SU-DHL-6 (cell line): Measurements from ENCODE around the gene RBMS1.
"Not testable (repeated sequence)": the region's sequence is repeated elsewhere in the genome, so short reads cannot be mapped to it uniquely, and the experiment has no call there.

Experiments
- H2AFZ ChIP-seq: fragments of 200-600 bp; sonication (generic); 2 replicates; pipeline ENCODE4 v1.6.1; 2014; ENCODE audit warnings: low read depth, mild to moderate bottlenecking, moderate library complexity, mixed read lengths, antibody characterized with exemption, low read length; ENCODE audit not compliant: severe bottlenecking
- H3F3A ChIP-seq: fragments of 200-600 bp; shearing (Covaris generic); 2 replicates; pipeline ENCODE4 v1.6.0; 2016; ENCODE audit warnings: antibody characterized with exemption, mild to moderate bottlenecking; ENCODE audit not compliant: insufficient read depth
- H3K27ac ChIP-seq: fragments of 200-600 bp; sonication (generic); 2 replicates; pipeline ENCODE4 v1.5.1; 2016; ENCODE audit warnings: low read depth, mild to moderate bottlenecking, low read length, moderate library complexity, mixed read lengths
- H3K27me3 ChIP-seq: fragments of 200-600 bp; sonication (generic), shearing (Covaris generic); 2 replicates; pipeline ENCODE4 v1.6.0; 2014; ENCODE audit warnings: mild to moderate bottlenecking, low read length
- H3K36me3 ChIP-seq: fragments of 200-600 bp; sonication (generic); 2 replicates; pipeline ENCODE4 v1.6.1; 2014; ENCODE audit warnings: mild to moderate bottlenecking, low read length, mixed read lengths
- H3K4me2 ChIP-seq: fragments of 300-600, 200-600 bp; shearing (Covaris generic), sonication (generic); 2 replicates; pipeline ENCODE4 v1.6.0; 2014; ENCODE audit warnings: low read length, low read depth, mild to moderate bottlenecking; ENCODE audit not compliant: poor library complexity, severe bottlenecking
- H3K4me3 ChIP-seq: fragments of 200-600 bp; sonication (generic); 2 replicates; pipeline ENCODE4 v1.5.1; 2014; ENCODE audit warnings: antibody characterized with exemption, low read length, mild to moderate bottlenecking, mixed read lengths; ENCODE audit not compliant: insufficient read depth, poor library complexity, severe bottlenecking
- H3K79me2 ChIP-seq: fragments of 200-600 bp; sonication (generic); 2 replicates; pipeline ENCODE4 v1.6.1; 2014; ENCODE audit warnings: mild to moderate bottlenecking, low read length, moderate library complexity; ENCODE audit not compliant: insufficient read depth
- H3K9ac ChIP-seq: fragments of 200-600 bp; sonication (generic); 2 replicates; pipeline ENCODE4 v1.7.0; 2014; ENCODE audit warnings: mild to moderate bottlenecking, low read length
- H3K9me2 ChIP-seq: fragments of 200-600 bp; sonication (generic); replicated peaks from 2 replicates; pipeline ENCODE4 v1.6.1; 2014; ENCODE audit warnings: low read length; ENCODE audit not compliant: insufficient read depth
- H3K9me3 ChIP-seq: fragments of 200-600 bp; sonication (generic); 2 replicates; pipeline ENCODE4 v1.6.1; 2014; ENCODE audit warnings: low read length, mixed read lengths; ENCODE audit not compliant: insufficient read depth
- H4K20me1 ChIP-seq: fragments of 200-600 bp; sonication (generic); 2 replicates; pipeline ENCODE4 v1.6.1; 2014; ENCODE audit warnings: low read depth, mild to moderate bottlenecking, antibody characterized with exemption, low read length, moderate library complexity, mixed read lengths
- EZH2phosphoT487 ChIP-seq: fragments of 200-600 bp; sonication (generic), shearing (Covaris generic); conservative IDR thresholded peaks from 2 replicates; pipeline ENCODE4 v1.6.1; 2018; ENCODE audit warnings: mild to moderate bottlenecking, antibody characterized with exemption, low read length, moderate library complexity, mixed read lengths
- TF ChIP-seq, protein P1 (sequence below): fragments of 200-600 bp; sonication (generic); IDR thresholded peaks from one replicate; pipeline ENCODE4 v1.5.1; 2017; ENCODE audit warnings: antibody characterized with exemption, mild to moderate bottlenecking, low read length, moderate library complexity; ENCODE audit not compliant: insufficient read depth, poor library complexity, severe bottlenecking

The RBMS1 gene

DNA sequence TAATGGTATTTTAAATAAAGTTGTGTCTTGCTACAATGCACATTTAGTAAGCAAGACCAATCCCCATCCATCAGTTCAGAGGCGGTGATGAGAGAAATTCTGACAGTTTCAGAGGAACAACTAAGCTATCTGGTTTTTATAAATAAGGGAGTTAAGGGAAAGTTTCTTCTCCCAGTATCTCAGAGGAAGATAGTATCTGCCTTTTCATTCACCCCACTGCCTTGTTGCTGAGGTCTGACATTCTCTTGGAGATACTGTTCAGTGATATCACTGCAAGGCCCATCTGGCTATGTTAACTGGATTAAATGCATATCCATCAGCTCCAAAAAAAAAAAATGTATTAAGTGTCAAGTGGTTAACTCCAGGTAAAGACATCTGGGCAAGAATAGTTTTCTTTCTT is 47.9 kb downstream of the RBMS1 start:
- Histone ChIP-seq H2AFZ (no peak overlapping the region), H3F3A (no peaks in the 10 kb centered on the region), H4K20me1 (no peaks in the 10 kb centered on the region), H3K9me2 (no peaks in the 10 kb centered on the region), H3K9ac (no peak overlapping the region), H3K4me3 (no peak overlapping the region), H3K27ac (no peak overlapping the region), H3K79me2 (no peaks in the 10 kb centered on the region), H3K9me3 (no peaks in the 10 kb centered on the region; the same call in 1 of the 2 replicates), H3K27me3 (no peaks in the 10 kb centered on the region), H3K4me2 (no peak overlapping the region), H3K36me3 (no peaks in the 10 kb centered on the region)
- TF ChIP-seq, protein P1, sequence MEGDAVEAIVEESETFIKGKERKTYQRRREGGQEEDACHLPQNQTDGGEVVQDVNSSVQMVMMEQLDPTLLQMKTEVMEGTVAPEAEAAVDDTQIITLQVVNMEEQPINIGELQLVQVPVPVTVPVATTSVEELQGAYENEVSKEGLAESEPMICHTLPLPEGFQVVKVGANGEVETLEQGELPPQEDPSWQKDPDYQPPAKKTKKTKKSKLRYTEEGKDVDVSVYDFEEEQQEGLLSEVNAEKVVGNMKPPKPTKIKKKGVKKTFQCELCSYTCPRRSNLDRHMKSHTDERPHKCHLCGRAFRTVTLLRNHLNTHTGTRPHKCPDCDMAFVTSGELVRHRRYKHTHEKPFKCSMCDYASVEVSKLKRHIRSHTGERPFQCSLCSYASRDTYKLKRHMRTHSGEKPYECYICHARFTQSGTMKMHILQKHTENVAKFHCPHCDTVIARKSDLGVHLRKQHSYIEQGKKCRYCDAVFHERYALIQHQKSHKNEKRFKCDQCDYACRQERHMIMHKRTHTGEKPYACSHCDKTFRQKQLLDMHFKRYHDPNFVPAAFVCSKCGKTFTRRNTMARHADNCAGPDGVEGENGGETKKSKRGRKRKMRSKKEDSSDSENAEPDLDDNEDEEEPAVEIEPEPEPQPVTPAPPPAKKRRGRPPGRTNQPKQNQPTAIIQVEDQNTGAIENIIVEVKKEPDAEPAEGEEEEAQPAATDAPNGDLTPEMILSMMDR, result no peak
- TF ChIP-seq EZH2phosphoT487, result no peak

DNA sequence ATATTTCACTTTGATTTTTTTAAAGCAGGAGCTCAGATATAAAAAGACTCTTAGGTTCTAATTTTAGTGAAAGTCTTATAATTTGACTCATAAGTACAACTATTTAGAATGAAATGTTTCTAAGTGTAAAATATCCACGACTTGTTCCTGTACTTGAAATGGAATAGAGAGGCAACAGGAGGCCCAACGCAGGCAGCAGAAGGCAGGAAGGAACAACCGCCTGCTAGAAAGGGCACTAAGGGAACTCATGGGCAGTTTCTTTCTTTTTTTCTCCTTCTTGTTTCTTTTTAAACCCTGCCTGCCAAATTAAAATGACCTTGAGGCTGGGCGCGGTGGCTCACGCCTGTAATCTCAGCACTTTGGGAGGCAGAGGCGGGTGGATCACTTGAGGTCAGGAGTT is 51.0 kb downstream of the RBMS1 start:
- Histone ChIP-seq H3K4me2 (no peak overlapping the region), H3K9ac (no peak overlapping the region), H4K20me1 (no peaks in the 10 kb centered on the region), H3K9me3 (no peaks in the 10 kb centered on the region; the same call in 1 of the 2 replicates), H2AFZ (no peak overlapping the region), H3K27ac (no peak overlapping the region), H3K79me2 (no peaks in the 10 kb centered on the region), H3F3A (no peaks in the 10 kb centered on the region), H3K36me3 (no peaks in the 10 kb centered on the region), H3K4me3 (no peak overlapping the region), H3K9me2 (no peaks in the 10 kb centered on the region), H3K27me3 (no peaks in the 10 kb centered on the region)
- TF ChIP-seq, protein P1, result no peak
- no peak for TF ChIP-seq EZH2phosphoT487

DNA sequence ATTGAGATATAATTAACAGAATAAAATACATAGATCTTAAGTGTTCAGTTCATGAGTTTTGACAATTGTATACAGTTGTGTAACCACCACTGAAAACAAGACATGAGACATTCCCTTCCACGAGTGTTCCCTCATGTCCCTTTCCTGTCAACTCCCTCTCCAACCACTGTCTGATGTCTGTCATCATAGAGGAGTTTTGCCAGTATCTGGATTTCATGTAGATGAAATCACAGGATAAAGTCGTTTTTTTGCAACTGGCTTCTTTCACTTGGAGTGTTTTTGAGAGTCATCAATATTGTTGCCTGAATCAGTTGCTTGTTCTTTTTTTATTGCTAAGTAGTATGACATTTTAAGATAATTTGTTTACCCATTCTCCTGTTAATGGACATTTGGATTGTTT is 52.7 kb downstream of the RBMS1 start:
- Histone ChIP-seq H3K4me2 (no peak overlapping the region), H3K9me3 (no peaks in the 10 kb centered on the region; the same call in 1 of the 2 replicates), H2AFZ (no peak overlapping the region), H3K79me2 (no peaks in the 10 kb centered on the region), H3K4me3 (no peak overlapping the region), H3K27ac (no peak overlapping the region), H3K36me3 (no peaks in the 10 kb centered on the region), H3K9ac (no peak overlapping the region), H3K27me3 (no peaks in the 10 kb centered on the region), H3K9me2 (no peaks in the 10 kb centered on the region), H4K20me1 (no peaks in the 10 kb centered on the region), H3F3A (no peaks in the 10 kb centered on the region)
- TF ChIP-seq EZH2phosphoT487, result no peak
- TF ChIP-seq, protein P1, result no peak

DNA sequence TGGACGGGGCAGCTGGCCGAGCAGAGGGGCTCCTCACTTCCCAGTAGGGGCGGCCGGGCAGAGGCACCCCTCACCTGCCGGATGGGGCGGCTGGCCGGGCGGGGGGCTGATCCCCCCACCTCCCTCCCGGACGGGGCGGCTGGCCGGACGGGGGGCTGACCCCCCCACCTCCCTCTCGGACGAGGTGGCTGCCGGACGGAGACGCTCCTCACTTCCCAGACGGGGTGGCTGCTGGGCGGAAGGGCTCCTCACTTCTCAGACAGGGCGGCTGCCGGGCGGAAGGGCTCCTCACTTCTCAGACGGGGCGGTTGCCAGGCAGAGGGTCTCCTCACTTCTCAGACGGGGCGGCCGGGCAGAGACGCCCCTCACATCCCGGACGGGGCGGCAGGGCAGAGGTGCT is 54.6 kb downstream of the RBMS1 start:
- not testable (repeated sequence) for H3K4me3 ChIP-seq, H4K20me1 ChIP-seq, H3K4me2 ChIP-seq, H2AFZ ChIP-seq, H3K36me3 ChIP-seq, H3K9me3 ChIP-seq, H3K9ac ChIP-seq, H3F3A ChIP-seq, H3K27me3 ChIP-seq, H3K9me2 ChIP-seq, H3K79me2 ChIP-seq, H3K27ac ChIP-seq
